PC-3 (cell line): ENCODE data around the gene EPHA2.

Experiments used
- CTCF ChIP-seq: fragments of 300-600 bp; sonication (generic); conservative IDR thresholded peaks from 2 replicates; pipeline ENCODE4 v1.5.1; 2017; ENCODE audit warnings: antibody characterized with exemption, low read depth, mild to moderate bottlenecking, low read length
- EZH2phosphoT487 ChIP-seq: fragments of 300-600 bp; sonication (generic); IDR thresholded peaks from 2 replicates; pipeline ENCODE4 v1.6.1; 2018; ENCODE audit warnings: mild to moderate bottlenecking, antibody characterized with exemption, low read length, borderline replicate concordance

GRCh38 chr1:16133007-16133961, 22.6 kb downstream of the EPHA2 start:
- no peak for TF ChIP-seq CTCF
- TF ChIP-seq EZH2phosphoT487: no peak
